Neural progenitor cell (in vitro differentiated cells): ENCODE measurements around the gene TSSK2.

Experiments used
- CTCF ChIP-seq: fragments of 200-600 bp; sonication (generic); IDR thresholded peaks from 2 replicates; pipeline ENCODE4 v1.5.1; 2017; ENCODE audit warnings: antibody characterized with exemption, mild to moderate bottlenecking
- EZH2phosphoT487 ChIP-seq: fragments of 200-600 bp; sonication (generic); IDR thresholded peaks from 2 replicates; pipeline ENCODE4 v1.6.1; 2017; ENCODE audit warnings: antibody characterized with exemption

- TF ChIP-seq CTCF (no peak), EZH2phosphoT487 (no peak)
Observed at GRCh38 chr22:19175026-19175601, 44.0 kb downstream of the TSSK2 start.
